Hematopoietic multipotent progenitor cell (in vitro differentiated cells): ENCODE results near the gene RNASE3. TPM values are rescaled to one million over a fixed set of nuclear protein-coding genes. Genes with fewer than 3 reads are reported as not detected.
"Not testable (repeated sequence)": the region's sequence is repeated elsewhere in the genome, so short reads cannot be mapped to it uniquely, and the experiment has no call there.

Source experiments
- DNase-seq, 3 donors: peaks; one replicate each; pipeline ENCODE4 v3.0.0-alpha.2; 2011 to 2015; ENCODE audit warnings: low read depth in 2 of 3, low spot score in 2 of 3
- total RNA-seq: library from RNA; depleted of rRNA; stranded (reverse); fragments of >200 nt; gene quantifications from one replicate; pipeline ENCODE4 v1.2.3, GENCODE V29; 2012

The RNASE3 gene
- total RNA-seq, 1 donor, result 3.0 TPM

DNA sequence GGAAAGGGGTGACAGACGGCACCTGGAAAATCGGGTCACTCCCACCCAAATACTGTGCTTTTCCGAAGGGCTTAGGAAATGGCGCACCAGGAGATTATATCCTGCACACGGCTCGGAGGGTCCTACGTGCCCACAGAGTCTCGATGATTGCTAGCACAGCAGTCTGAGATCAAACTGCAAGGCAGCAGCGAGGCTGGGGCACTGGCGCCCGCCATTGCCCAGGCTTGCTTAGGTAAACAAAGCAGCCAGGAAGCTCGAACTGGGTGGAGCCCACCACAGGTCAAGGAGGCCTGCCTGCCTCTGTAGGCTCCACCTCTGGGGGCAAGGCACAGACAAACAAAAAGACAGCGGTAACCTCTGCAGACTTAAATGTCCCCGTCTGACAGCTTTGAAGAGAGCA lies 19.6 kb downstream of the RNASE3 start:
- not testable (repeated sequence) for DNase-seq

DNA sequence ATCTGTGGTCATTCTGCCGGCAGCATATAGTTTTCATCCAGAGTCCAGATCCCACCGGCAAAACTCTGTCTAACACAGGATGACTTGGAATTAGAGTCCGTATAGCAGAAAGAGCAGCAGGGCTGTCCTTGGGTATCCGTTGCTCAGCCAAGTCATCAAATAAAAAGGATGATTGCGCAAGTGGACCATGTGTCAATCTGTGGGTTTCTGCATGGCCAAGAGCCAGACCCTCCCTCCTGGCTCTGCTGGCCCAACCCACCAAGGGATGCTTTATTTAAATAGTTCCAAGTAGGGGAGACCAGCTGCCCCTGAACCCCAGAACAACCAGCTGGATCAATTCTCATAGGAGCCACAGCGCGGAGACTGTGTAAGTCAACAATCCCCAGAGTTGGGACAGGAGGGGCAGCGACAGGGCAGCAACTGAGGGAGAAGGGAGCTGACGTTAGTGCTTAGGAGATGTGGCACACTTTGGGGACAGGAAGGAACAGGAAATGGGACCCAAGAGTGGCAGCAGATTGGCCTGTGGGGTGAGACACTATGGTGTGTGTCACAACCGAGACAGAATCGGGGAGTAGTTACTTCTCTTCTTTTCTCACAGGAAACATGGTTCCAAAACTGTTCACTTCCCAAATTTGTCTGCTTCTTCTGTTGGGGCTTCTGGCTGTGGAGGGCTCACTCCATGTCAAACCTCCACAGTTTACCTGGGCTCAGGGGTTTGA lies 28.0 kb downstream of the RNASE3 start:
- peak in 2 of 3 donors; percentile 37 to 75 for DNase-seq

DNA sequence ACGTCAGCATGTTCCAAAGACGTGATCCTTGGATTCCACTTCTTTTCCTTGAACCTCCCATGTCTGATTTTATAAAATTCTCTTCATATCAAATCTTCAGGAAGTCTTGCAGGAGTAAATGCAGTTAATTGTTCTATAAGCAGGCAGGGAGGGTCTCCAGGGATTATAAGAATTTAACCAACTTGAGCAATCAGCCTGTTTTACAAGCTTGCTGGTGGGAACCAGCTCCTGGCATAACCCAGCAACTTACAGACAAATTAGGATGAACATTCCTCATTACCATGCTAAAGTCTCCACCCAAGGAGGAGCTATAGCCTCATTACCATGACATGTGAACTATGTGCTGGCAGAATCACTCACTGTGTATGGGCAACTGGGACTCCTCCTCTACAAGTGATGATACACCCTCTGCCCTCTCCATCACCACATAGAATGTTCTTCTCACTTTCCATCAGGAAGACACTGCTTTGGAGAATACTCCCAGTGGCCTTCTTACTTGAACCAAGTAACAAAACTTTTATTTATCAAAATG lies 32.6 kb downstream of the RNASE3 start:
- DNase-seq, result not testable (repeated sequence)

DNA sequence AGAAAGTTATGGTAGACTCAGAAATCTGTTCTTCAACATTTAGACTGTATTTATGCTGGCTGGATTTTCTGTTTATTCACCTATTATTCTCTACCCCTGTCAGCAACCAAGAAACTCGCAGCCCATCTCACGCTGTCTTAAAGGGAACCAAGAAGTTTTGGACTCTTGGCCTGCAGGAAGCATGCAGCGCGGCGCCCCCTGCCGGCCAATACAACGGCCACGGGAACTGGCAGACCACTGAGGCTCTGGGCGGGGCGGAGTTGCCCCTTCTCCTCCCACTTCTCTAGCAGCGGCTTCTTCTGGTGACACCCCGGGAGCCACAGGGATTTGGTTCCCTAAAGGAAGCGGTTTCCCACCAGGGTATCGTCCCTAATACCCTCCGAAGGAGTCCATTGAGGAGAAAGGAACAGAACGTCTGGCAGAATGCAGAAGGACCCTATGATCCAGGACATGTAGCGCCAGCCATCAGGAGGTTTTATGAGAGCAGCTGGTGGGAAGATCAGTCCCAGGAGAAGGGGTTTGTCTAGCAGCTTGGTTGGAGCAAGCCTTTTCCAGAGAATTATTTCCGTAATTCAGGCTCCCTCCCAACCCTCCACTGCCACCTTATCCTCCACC lies 43.1 kb downstream of the RNASE3 start:
- DNase-seq, result peak in 1 of 3 donors; percentile 22

DNA sequence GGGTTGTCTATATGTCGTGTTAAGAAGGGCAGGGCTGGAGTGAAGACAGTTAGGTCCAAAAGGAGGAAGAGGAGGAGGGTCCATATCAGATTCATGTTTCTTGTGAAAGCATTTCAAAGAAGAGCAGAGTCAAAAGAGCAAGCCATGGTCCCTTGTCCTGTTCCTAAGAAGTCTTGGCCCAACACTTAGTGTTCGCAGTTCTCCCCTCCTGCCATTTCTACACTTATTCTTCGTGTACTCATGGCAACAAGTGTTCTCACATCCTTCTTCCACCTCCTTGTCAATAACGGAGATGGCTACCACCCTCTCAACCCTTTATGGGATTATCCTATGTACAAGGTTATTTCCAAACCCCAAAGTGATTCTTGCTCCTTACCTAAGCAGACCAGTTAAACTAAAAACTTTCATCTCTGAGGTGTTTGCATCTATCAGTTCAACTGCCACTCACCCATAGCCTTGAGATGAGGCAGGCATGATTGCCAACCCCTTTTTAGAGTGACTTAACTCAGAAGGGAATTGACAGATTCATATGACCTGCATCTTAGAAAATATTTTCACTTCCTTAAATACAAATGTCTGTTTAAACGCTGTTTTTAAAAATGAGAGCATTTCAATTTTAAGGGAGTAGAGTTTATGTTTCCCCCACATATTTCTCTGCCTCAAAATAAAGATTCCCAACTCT lies 44.3 kb downstream of the RNASE3 start:
- DNase-seq, result no peak

Other genes with a start within 250 kb of the RNASE3 start
- not detected for gene OR6S1, start 249.7 kb upstream of the RNASE3 start, total RNA-seq
- gene RNASE4, start 206.8 kb upstream of the RNASE3 start, total RNA-seq, result 8.9 TPM
- 2.7 TPM for gene ANG, start 202.6 kb upstream of the RNASE3 start, total RNA-seq
- gene EDDM3A, start 145.5 kb upstream of the RNASE3 start, total RNA-seq, result not detected
- gene EDDM3B, start 123.0 kb upstream of the RNASE3 start, total RNA-seq, result not detected
- 3.8 TPM for gene RNASE6, start 110.1 kb upstream of the RNASE3 start, total RNA-seq
- gene RNASE1, start 88.5 kb upstream of the RNASE3 start, total RNA-seq, result 1.3 TPM
- 11.6 TPM for gene RNASE2, start 64.1 kb downstream of the RNASE3 start, total RNA-seq
- gene METTL17, start 98.6 kb downstream of the RNASE3 start, total RNA-seq, result 58.4 TPM
- gene SLC39A2, start 107.9 kb downstream of the RNASE3 start, total RNA-seq, result not detected
- gene NDRG2, start 133.7 kb downstream of the RNASE3 start, total RNA-seq, result 21.8 TPM
- not detected for gene TPPP2, start 138.8 kb downstream of the RNASE3 start, total RNA-seq
- gene RNASE13, start 143.4 kb downstream of the RNASE3 start, total RNA-seq, result not detected
- not detected for gene RNASE7, start 151.0 kb downstream of the RNASE3 start, total RNA-seq
- gene RNASE8, start 166.4 kb downstream of the RNASE3 start, total RNA-seq, result not detected
- 35.5 TPM for gene ARHGEF40, start 178.9 kb downstream of the RNASE3 start, total RNA-seq
- gene ZNF219, start 207.3 kb downstream of the RNASE3 start, total RNA-seq, result 31.2 TPM
- gene TMEM253, start 209.7 kb downstream of the RNASE3 start, total RNA-seq, result not detected